ENCODE results near the gene ATG4B.

- TF ChIP-seq BACH2 (CRISPR knock-in tag; IDR thresholded peaks at IDR 0.05; ENCODE audit: borderline replicate concordance) (no peak), ARNTL (CRISPR knock-in tag; IDR thresholded peaks at IDR 0.05; ENCODE audit: borderline replicate concordance, low read depth) (no peak), ZFP30 (CRISPR knock-in tag; IDR thresholded peaks at IDR 0.05) (no peak), ZNF70 (CRISPR knock-in tag; IDR thresholded peaks at IDR 0.05) (no peak), ISL1 (CRISPR knock-in tag; IDR thresholded peaks at IDR 0.05) (no peak), CREB5 (CRISPR knock-in tag; IDR thresholded peaks at IDR 0.05; ENCODE audit: low read depth) (no peak), ZNF8 (CRISPR knock-in tag; IDR thresholded peaks at IDR 0.05) (no peak), GLIS3 (CRISPR knock-in tag; IDR thresholded peaks at IDR 0.05) (no peak), PATZ1 (CRISPR knock-in tag; IDR thresholded peaks at IDR 0.05; ENCODE audit: borderline replicate concordance) (no peak), ZNF565 (CRISPR knock-in tag; conservative IDR thresholded peaks at IDR 0.05; ENCODE audit: low read depth) (no peak), ESRRG (CRISPR knock-in tag; IDR thresholded peaks at IDR 0.05) (no peak)
Measured at GRCh38 chr2:241608881-241609280, 28.6 kb upstream of the ATG4B start.

Data from SK-N-SH treated with all-trans-retinoic acid at 6 μM for 48 hours (cell line).